Endothelial cell of umbilical vein (primary cell): ENCODE results near the gene CALD1. TPM values are rescaled to one million over a fixed set of nuclear protein-coding genes. Genes with fewer than 3 reads are reported as not detected.

ENCODE experiments used
- BruUV-seq: library from RNA; stranded (reverse); fragments of 400-500 nt; replicated peaks from 2 replicates; lab custom pipeline; 2021; lab: Mats Ljungman, UMichigan
- CTCF ChIA-PET: fragments of 300-600, 350-600 bp; sonication (Branson Sonifier 250); formaldehyde crosslinking; loops from one replicate; lab custom pipeline; 2021; ENCODE audit warnings: antibody characterized with exemption, inconsistent platforms; lab: Charles Lee
- POLR2A ChIA-PET: fragments of 300-600, 350-600 bp; sonication (Branson Sonifier 250); formaldehyde crosslinking; loops from one replicate; lab custom pipeline; 2021; ENCODE audit warnings: antibody characterized with exemption, inconsistent platforms; lab: Charles Lee
- DNase-seq: peaks from one replicate; pipeline ENCODE4 v3.0.0-alpha.2; 2011; ENCODE audit warnings: low read depth, low spot score
- FAIRE-seq: peaks from 2 replicates; lab custom pipeline; 2011; peaks lifted over from hg19 to GRCh38; lab: Jason Lieb, UNC
- H2AFZ ChIP-seq: 2 replicates; pipeline ENCODE4 v1.6.0; 2012; ENCODE audit warnings: low read depth, low read length, control low read depth, inconsistent platforms
- H3K27ac ChIP-seq: 2 replicates; pipeline ENCODE4 v1.5.1; 2011; ENCODE audit warnings: low read depth, mild to moderate bottlenecking, control low read depth, low read length, moderate library complexity; ENCODE audit not compliant: insufficient read depth
- H3K27me3 ChIP-seq, 2 experiments: 2 replicates each; pipeline versions ENCODE4 v1.6.0 to v1.6.1; 2011; ENCODE audit warnings: low read length in 2 of 2, mixed read lengths in 1 of 2; ENCODE audit not compliant: control insufficient read depth in 2 of 2, insufficient read depth in 2 of 2
- H3K36me3 ChIP-seq, 2 experiments: 2 replicates in 1 of 2; 3 replicates in 1 of 2; pipeline ENCODE4 v1.5.1; 2011; ENCODE audit warnings: low read length in 2 of 2, mild to moderate bottlenecking in 1 of 2, moderate library complexity in 1 of 2; ENCODE audit not compliant: control insufficient read depth in 2 of 2, insufficient read depth in 2 of 2; ENCODE audit errors: extremely low read depth in 1 of 2
- H3K4me1 ChIP-seq: 3 replicates; pipeline ENCODE4 v1.5.1; 2011; ENCODE audit warnings: mild to moderate bottlenecking, low read length; ENCODE audit not compliant: control insufficient read depth, insufficient read depth; ENCODE audit errors: extremely low read depth
- H3K4me2 ChIP-seq: 2 replicates; pipeline ENCODE4 v1.6.1; 2011; ENCODE audit warnings: low read length, control low read depth, mixed read lengths; ENCODE audit not compliant: insufficient read depth
- H3K4me3 ChIP-seq, 3 experiments: fragments of 200-600 bp in 1 of 3; sonication (generic), shearing (Covaris generic) in 1 of 3; replicated peaks in 1 of 3; 2 replicates each; pipeline ENCODE4 v1.5.1; 2011 to 2016; ENCODE audit warnings: control low read depth in 3 of 3, low read length in 3 of 3, mild to moderate bottlenecking in 2 of 3, inconsistent platforms in 1 of 3, low read depth in 1 of 3, moderate library complexity in 1 of 3; ENCODE audit not compliant: insufficient read depth in 1 of 3
- H3K79me2 ChIP-seq: 2 replicates; pipeline ENCODE4 v1.6.0; 2012; ENCODE audit warnings: low read length, inconsistent platforms; ENCODE audit not compliant: control insufficient read depth, insufficient read depth
- H3K9ac ChIP-seq: replicated peaks from 2 replicates; pipeline ENCODE3; 2011; ENCODE audit warnings: low read length, control low read depth; ENCODE audit not compliant: insufficient read depth; ENCODE audit errors: extremely low read depth
- H3K9me1 ChIP-seq: replicated peaks from 3 replicates; pipeline ENCODE4 v1.6.0; 2011; ENCODE audit warnings: mild to moderate bottlenecking, low read length; ENCODE audit not compliant: control insufficient read depth, insufficient read depth; ENCODE audit errors: extremely low read depth
- H3K9me3 ChIP-seq: replicated peaks from 2 replicates; pipeline ENCODE4 v1.5.1; 2012; ENCODE audit warnings: low read length, inconsistent platforms; ENCODE audit not compliant: control insufficient read depth, insufficient read depth
- H4K20me1 ChIP-seq: replicated peaks from 2 replicates; pipeline ENCODE3; 2011; ENCODE audit warnings: mild to moderate bottlenecking, low read length; ENCODE audit not compliant: control insufficient read depth, insufficient read depth; ENCODE audit errors: extremely low read depth
- FOS ChIP-seq: IDR thresholded peaks from 2 replicates; pipeline ENCODE4 v1.6.1; 2011; ENCODE audit warnings: mild to moderate bottlenecking, low read length, moderate library complexity, borderline replicate concordance; ENCODE audit not compliant: insufficient read depth
- GATA2 ChIP-seq: IDR thresholded peaks from 2 replicates; pipeline ENCODE4 v1.7.0; 2011; ENCODE audit warnings: low read depth, mild to moderate bottlenecking, moderate library complexity, mixed read lengths, low read length; ENCODE audit not compliant: insufficient read length, insufficient read depth
- MAX ChIP-seq: IDR thresholded peaks from 2 replicates; pipeline ENCODE4 v1.6.1; 2011; ENCODE audit not compliant: insufficient read depth, insufficient read length
- MYC ChIP-seq: IDR thresholded peaks from one replicate; pipeline ENCODE4 v1.6.1; 2011; ENCODE audit warnings: mild to moderate bottlenecking, low read depth, low read length
- POLR2AphosphoS5 ChIP-seq: IDR thresholded peaks from 2 replicates; pipeline ENCODE4 v1.6.1; 2012; ENCODE audit warnings: low read depth, mild to moderate bottlenecking, control low read depth, low read length, moderate library complexity; ENCODE audit not compliant: insufficient read depth
- dilution Hi-C: fragments of 300-500 bp; cut with MboI; formaldehyde crosslinking; loops from one replicate; pipeline ENCODE4 v1.15.0; 2019; ENCODE audit warnings: low sequenced_read_pairs; ENCODE audit not compliant: extremely low pct_ligation_motif_present
- intact Hi-C: fragments of 100-400 bp; cut with micrococcal nuclease; formaldehyde crosslinking; loops from one replicate; pipeline ENCODE4 v1.10.0; 2022
- polyA plus RNA-seq, 4 experiments: library from polyadenylated mRNA; depleted of rRNA in 3 of 4; stranded (reverse) in 3 of 4; unstranded in 1 of 4; fragments of >200 nt; gene quantifications; 2 replicates each; pipeline versions ENCODE4 v1.2.1 to v1.2.3, GENCODE V29; 2011 to 2012; ENCODE audit warnings: missing spikeins in 1 of 4
- total RNA-seq: library from RNA; stranded (reverse); gene quantifications from 2 replicates; pipeline ENCODE4 v1.2.3, GENCODE V29; 2021
- TF ChIP-seq, protein P1 (sequence below), 2 donors: IDR thresholded peaks; 1 replicate in 1 of 2; 2 replicates in 1 of 2; pipeline ENCODE4 v1.5.1; 2011; ENCODE audit warnings: low read length in 2 of 2, mild to moderate bottlenecking in 2 of 2, moderate library complexity in 2 of 2, control low read depth in 1 of 2, inconsistent platforms in 1 of 2, low read depth in 1 of 2; ENCODE audit not compliant: insufficient read depth in 1 of 2; ENCODE audit errors: extremely low read depth in 1 of 2

CALD1 gene
- total and polyA plus RNA-seq, 2 donors (not counting 3 experiments of a cell fraction or from before 2014, with no cell fraction given) = 136 to 307 TPM

DNA sequence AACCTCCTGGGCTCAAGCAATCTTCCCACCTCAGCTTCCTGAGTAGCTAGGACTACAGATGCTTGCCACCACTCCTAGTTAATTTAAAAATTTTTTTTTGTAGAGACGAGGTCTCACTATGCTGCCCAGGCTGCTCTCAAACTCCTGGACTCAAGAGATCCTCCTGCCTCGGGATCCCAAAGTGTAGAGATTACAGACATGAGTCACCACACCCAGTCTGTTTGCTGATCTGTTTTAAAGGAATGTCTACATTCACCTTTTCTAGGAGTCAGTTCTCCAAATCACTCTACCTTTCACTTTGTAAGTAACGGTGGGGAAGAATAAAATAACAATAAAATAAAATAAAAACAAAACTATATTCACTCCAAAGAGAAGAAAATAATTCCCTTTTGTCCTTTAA is 120.3 kb downstream of the CALD1 start:
- Histone ChIP-seq H3K9ac (no peak overlapping the region), H3K9me3 (no peaks in the 10 kb centered on the region), H3K9me1 (no peaks in the 10 kb centered on the region), H3K4me1 (no peaks in the 10 kb centered on the region), H3K27me3 (no peaks in the 10 kb centered on the region), H3K4me2 (no peak overlapping the region), H2AFZ (no peak overlapping the region), H3K27ac (no peak overlapping the region), H4K20me1 (peaks cover 4% of the 10 kb centered on the region), H3K36me3 (peaks cover 0 to 10% of the 10 kb centered on the region in 2 experiments), H3K4me3 (no peak overlapping the region), H3K79me2 (peaks cover 45% of the 10 kb centered on the region)
- ChIA-PET POLR2A (no interaction called here), CTCF (interaction anchor here (0.9 to 1.9 kb wide), 2 partner anchors 10 to 176 kb away, joined by 3 to 6 read pairs; no protein-coding TSS in a partner anchor)
- FAIRE-seq (peak; percentile 37), DNase-seq (no peak)
- TF ChIP-seq MYC (no peak), MAX (no peak), GATA2 (no peak), POLR2AphosphoS5 (no peak), FOS (peak; percentile 14)
- TF ChIP-seq, protein P1, sequence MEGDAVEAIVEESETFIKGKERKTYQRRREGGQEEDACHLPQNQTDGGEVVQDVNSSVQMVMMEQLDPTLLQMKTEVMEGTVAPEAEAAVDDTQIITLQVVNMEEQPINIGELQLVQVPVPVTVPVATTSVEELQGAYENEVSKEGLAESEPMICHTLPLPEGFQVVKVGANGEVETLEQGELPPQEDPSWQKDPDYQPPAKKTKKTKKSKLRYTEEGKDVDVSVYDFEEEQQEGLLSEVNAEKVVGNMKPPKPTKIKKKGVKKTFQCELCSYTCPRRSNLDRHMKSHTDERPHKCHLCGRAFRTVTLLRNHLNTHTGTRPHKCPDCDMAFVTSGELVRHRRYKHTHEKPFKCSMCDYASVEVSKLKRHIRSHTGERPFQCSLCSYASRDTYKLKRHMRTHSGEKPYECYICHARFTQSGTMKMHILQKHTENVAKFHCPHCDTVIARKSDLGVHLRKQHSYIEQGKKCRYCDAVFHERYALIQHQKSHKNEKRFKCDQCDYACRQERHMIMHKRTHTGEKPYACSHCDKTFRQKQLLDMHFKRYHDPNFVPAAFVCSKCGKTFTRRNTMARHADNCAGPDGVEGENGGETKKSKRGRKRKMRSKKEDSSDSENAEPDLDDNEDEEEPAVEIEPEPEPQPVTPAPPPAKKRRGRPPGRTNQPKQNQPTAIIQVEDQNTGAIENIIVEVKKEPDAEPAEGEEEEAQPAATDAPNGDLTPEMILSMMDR (IDR thresholded peaks at IDR 0.05; ENCODE audit: extremely low read depth in 1 of 2, insufficient read depth in 1 of 2, low read depth in 1 of 2, low read length in 2 of 2) = no peak
- BruUV-seq = no TSS peak
- dilution Hi-C loops (no loop called here), intact Hi-C loops (no loop called here)
